ENCODE results near the gene GAB4.
A peak's percentile ranks its signal among the peaks of the same experiment; 100 is the strongest.

GAB4 gene

DNA sequence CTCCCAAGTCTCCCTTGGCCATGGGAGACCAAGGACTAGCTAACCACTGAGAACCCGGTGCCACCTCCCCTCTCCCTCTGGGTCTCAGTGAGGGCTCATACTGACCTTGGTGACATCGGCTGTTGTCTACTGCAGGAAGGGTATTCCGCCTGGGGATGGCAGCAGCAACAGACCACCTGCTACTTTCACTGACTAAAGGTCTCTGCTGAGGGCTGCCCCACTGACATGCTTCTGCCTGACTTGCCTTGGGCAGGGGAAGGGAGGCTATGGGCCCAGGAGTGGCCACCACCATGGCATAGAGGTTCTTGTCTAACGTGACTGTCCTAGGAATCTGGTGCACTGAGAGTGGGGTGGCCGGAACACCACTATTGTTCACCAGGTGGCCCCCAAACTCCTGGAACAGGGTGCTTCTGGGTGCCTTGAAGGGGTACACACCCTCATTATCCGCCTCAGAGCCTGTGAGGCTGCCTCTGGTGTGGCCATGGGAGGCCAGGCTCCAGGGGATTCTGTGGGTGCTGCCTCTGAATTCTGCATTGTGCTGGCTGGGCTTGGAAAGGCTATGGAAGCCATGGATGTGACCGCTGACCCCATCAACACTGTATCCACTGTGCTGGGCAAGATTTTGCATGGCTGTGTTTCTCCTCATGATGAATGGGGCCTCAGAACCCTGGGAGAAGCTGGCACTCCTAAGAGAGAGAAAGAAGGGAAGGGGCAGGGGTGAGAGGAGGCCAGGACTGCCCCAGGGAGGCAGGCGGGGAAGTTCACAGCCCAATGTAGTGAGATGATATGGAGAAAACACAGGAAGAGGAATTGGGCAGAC lies 38.3 kb downstream of the GAB4 start:
- DNase-seq (ENCODE audit: low read depth, low spot score): no peak
- no peaks in the 10 kb centered on the region for H3K9me3 ChIP-seq (ENCODE audit: low read depth, low read length)
- no peak for TF ChIP-seq EZH2 (IDR thresholded peaks at IDR 0.05)
- TF ChIP-seq FOXP2 (optimal IDR thresholded peaks at IDR 0.05; ENCODE audit: control extremely low read depth, extremely low read length, insufficient read depth): no peak
- TF ChIP-seq POLR2AphosphoS5 (IDR thresholded peaks at IDR 0.05; ENCODE audit: borderline replicate concordance, low read depth, low read length): no peak
- no peak overlapping the region for H3K9ac ChIP-seq (ENCODE audit: insufficient read length)
- H3K4me3 ChIP-seq: no peak overlapping the region
- no peaks in the 10 kb centered on the region for H3K36me3 ChIP-seq (ENCODE audit: insufficient read depth, low read length)
- no peak overlapping the region for H3K27ac ChIP-seq

DNA sequence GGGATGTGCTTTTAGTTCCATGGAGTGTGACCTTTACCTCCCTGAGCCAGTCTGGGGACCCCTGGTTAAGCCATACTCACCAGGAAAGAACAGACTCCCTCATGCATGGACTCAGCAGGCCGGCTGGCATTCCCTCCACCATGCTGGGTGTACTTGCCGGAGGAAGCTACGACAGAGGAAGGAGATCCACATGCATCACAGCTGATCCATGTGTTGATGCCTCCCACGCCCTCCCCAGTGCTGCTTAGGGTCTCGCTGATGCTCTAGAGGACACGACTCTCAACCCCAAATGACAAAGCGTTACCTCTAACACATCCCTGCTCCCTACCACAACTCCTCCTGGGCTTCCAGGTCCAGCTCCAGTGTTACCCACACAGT lies 39.8 kb downstream of the GAB4 start:
- H3K27ac ChIP-seq: no peak overlapping the region
- no peak for DNase-seq (ENCODE audit: low read depth, low spot score)
- no peaks in the 10 kb centered on the region for H3K9me3 ChIP-seq (ENCODE audit: low read depth, low read length)
- H3K36me3 ChIP-seq (ENCODE audit: insufficient read depth, low read length): no peaks in the 10 kb centered on the region
- no peak overlapping the region for H3K4me3 ChIP-seq
- TF ChIP-seq EZH2 (IDR thresholded peaks at IDR 0.05) (no peak), POLR2AphosphoS5 (IDR thresholded peaks at IDR 0.05; ENCODE audit: borderline replicate concordance, low read depth, low read length) (no peak), FOXP2 (optimal IDR thresholded peaks at IDR 0.05; ENCODE audit: control extremely low read depth, extremely low read length, insufficient read depth) (no peak)
- H3K9ac ChIP-seq (ENCODE audit: insufficient read length): no peak overlapping the region

DNA sequence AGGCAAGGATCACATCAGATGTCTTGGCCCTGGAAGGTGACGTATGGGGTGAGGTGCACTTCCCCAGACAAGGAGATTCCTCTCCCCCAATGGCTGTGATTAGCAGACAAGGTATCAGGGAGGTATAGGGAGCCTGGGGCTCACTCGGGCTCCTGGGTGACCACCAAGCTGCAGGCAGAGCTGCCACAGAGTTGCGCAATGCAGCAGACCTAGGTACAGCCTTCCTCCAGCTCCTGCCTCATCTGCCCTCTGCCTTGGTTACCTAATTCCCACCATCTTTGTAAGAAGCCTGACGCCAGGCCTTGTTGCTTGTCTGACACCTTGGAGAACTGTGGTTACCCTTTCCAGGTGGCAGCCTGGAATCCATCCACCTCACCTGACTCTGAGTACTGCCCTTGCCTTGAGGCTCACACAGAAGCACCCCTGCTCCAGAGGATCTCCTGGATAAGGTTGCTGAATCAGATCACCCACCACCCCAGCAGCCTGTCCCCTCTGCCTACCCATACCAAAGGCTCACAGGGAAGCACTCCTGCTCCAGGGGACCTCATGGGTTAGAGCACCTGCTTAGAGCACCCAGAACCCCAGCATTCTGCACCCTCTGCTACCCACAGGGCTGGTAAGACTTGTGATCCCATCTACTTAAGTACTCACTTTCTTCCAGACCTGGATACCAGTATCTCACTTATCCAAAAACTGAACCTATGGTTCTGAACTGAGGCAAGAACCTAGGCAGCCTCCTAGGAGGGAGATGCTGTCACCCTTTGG lies 40.4 kb downstream of the GAB4 start:
- Histone ChIP-seq H3K36me3 (ENCODE audit: insufficient read depth, low read length) (no peaks in the 10 kb centered on the region), H3K9ac (ENCODE audit: insufficient read length) (no peak overlapping the region), H3K27ac (no peak overlapping the region), H3K9me3 (ENCODE audit: low read depth, low read length) (no peaks in the 10 kb centered on the region), H3K4me3 (no peak overlapping the region)
- DNase-seq (ENCODE audit: low read depth, low spot score): no peak
- TF ChIP-seq POLR2AphosphoS5 (IDR thresholded peaks at IDR 0.05; ENCODE audit: borderline replicate concordance, low read depth, low read length) (no peak), EZH2 (IDR thresholded peaks at IDR 0.05) (no peak), FOXP2 (optimal IDR thresholded peaks at IDR 0.05; ENCODE audit: control extremely low read depth, extremely low read length, insufficient read depth) (no peak)

DNA sequence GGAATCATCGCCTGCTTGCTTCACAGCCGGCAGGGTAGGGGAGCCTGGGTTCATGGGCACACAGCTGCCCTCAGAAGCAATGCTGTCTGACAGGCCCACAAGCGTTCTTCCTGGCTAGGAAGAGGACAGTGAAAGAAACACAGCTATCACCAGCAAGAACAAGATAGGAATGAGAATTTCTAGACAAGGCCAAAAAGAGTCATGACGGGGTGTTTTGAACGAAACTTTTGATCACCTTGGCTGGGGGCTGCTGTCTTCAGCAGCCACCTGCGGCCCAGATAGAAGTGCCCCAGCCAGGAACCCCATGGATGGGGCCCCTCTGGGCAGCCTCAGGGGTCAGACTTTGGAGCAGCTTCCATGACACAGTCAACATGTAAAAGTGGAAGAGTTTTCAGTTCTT lies 41.8 kb downstream of the GAB4 start:
- Histone ChIP-seq H3K36me3 (ENCODE audit: insufficient read depth, low read length) (no peaks in the 10 kb centered on the region), H3K9me3 (ENCODE audit: low read depth, low read length) (no peaks in the 10 kb centered on the region), H3K27ac (no peak overlapping the region), H3K9ac (ENCODE audit: insufficient read length) (no peak overlapping the region), H3K4me3 (no peak overlapping the region)
- DNase-seq (ENCODE audit: low read depth, low spot score): no peak
- TF ChIP-seq FOXP2 (optimal IDR thresholded peaks at IDR 0.05; ENCODE audit: control extremely low read depth, extremely low read length, insufficient read depth) (no peak), POLR2AphosphoS5 (IDR thresholded peaks at IDR 0.05; ENCODE audit: borderline replicate concordance, low read depth, low read length) (no peak), EZH2 (IDR thresholded peaks at IDR 0.05) (no peak)

DNA sequence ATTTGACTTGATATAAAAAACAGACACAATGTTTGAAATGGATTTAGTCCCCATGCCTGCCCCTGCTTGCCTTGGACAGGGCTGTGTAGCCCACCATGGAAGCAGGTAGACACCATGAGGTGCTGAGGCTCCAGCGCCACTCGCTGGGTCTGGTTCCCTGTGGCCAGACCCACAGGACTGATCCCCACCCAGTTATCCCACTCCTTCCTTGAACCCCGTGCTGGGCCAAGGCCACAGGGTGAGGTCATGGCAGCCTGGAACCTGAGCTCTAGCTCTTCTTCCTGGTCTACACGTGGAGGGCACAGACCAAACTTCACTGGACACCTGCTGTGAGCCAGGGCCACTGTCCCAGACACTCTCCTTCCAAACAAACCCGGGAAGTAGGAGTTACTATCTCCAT lies 42.5 kb downstream of the GAB4 start:
- no peaks in the 10 kb centered on the region for H3K36me3 ChIP-seq (ENCODE audit: insufficient read depth, low read length)
- DNase-seq (ENCODE audit: low read depth, low spot score): no peak
- no peak overlapping the region for H3K4me3 ChIP-seq
- no peak for TF ChIP-seq FOXP2 (optimal IDR thresholded peaks at IDR 0.05; ENCODE audit: control extremely low read depth, extremely low read length, insufficient read depth)
- no peak for TF ChIP-seq EZH2 (IDR thresholded peaks at IDR 0.05)
- no peak for TF ChIP-seq POLR2AphosphoS5 (IDR thresholded peaks at IDR 0.05; ENCODE audit: borderline replicate concordance, low read depth, low read length)
- no peaks in the 10 kb centered on the region for H3K9me3 ChIP-seq (ENCODE audit: low read depth, low read length)
- H3K9ac ChIP-seq (ENCODE audit: insufficient read length): no peak overlapping the region
- H3K27ac ChIP-seq: no peak overlapping the region

DNA sequence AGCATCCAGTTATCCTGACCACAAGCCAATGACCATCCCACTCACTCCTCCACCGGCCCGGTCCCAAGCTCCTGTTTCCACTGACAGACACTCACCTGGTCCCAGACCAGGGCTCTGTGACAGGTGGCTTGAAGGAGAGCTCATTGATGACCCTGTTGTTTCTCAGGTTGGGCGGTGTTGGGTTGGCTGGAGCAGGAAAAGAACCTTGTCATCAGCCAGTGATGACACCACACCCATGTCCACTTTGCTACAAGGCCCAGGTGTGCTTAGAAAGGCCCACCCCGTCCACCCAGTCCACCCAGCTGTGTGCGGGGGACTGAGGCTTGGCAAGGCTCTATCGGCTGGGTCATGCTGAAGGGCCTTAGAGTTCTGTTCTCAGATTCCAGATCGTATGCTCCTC lies 42.9 kb downstream of the GAB4 start:
- Histone ChIP-seq H3K36me3 (ENCODE audit: insufficient read depth, low read length) (no peaks in the 10 kb centered on the region), H3K9me3 (ENCODE audit: low read depth, low read length) (no peaks in the 10 kb centered on the region), H3K4me3 (no peak overlapping the region), H3K9ac (ENCODE audit: insufficient read length) (no peak overlapping the region), H3K27ac (no peak overlapping the region)
- no peak for TF ChIP-seq EZH2 (IDR thresholded peaks at IDR 0.05)
- TF ChIP-seq FOXP2 (optimal IDR thresholded peaks at IDR 0.05; ENCODE audit: control extremely low read depth, extremely low read length, insufficient read depth): no peak
- TF ChIP-seq POLR2AphosphoS5 (IDR thresholded peaks at IDR 0.05; ENCODE audit: borderline replicate concordance, low read depth, low read length): no peak
- no peak for DNase-seq (ENCODE audit: low read depth, low spot score)

DNA sequence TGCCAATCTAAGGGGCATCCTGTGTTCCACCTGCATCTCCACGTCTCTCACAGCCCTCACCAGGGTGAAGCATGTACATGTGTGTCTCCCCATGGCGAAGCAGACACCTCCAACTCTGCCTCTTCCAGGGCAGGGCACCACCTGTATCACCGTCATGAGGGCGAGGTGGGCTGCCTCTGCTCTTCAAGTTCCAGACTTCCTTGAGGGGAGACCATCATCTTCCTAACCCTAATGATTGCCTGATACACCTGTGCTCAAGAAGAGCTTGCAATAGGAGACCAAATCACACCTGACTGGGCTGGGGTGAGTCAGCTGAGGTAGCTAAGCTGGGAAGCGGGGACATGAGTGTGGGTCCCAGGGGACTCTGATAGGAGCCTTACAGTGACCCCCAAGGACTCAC lies 43.7 kb downstream of the GAB4 start:
- TF ChIP-seq POLR2AphosphoS5 (IDR thresholded peaks at IDR 0.05; ENCODE audit: borderline replicate concordance, low read depth, low read length) (no peak), FOXP2 (optimal IDR thresholded peaks at IDR 0.05; ENCODE audit: control extremely low read depth, extremely low read length, insufficient read depth) (no peak)
- Histone ChIP-seq H3K4me3 (no peak overlapping the region), H3K9ac (ENCODE audit: insufficient read length) (no peak overlapping the region), H3K27ac (no peak overlapping the region), H3K36me3 (ENCODE audit: insufficient read depth, low read length) (no peaks in the 10 kb centered on the region), H3K9me3 (ENCODE audit: low read depth, low read length) (no peaks in the 10 kb centered on the region)
- DNase-seq (ENCODE audit: low read depth, low spot score): no peak

DNA sequence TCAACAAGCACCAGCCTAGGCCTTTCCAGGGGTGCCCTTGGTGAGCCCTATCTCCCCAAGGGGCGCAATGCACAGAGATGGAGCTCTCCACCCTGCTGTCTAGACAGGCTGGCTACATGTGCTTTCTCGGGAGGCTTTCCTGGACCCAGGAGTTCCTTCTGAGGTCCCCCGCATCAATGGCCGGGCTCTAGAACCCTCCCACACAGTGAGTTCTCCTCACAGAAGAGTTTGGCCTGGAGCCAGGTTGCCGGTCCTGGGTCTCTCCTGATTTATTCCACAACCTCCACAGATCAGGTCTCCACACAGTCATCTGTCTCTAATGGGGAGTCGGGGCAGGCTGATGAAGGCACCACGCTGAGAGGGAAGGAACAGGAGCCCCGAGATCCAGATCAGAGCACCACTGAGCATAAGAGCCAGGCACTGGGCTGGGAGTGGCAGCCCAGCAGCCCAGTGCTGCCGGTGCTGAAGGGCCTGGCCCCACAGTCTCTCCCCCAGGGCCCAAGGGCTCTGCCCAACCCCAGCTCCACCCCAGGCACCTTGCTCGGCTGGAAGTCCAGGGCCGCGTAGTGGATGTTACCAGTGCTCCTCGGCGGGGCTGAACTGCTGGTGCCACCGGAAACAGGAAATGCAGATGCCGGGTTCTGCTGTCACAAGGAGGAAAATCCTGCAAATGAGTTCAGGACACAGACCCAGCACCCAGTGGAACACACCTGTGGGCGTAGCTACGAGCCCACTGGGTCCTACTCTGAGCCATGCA lies 44.7 kb downstream of the GAB4 start:
- H3K36me3 ChIP-seq (ENCODE audit: insufficient read depth, low read length): no peaks in the 10 kb centered on the region
- DNase-seq (ENCODE audit: low read depth, low spot score): no peak
- TF ChIP-seq FOXP2 (optimal IDR thresholded peaks at IDR 0.05; ENCODE audit: control extremely low read depth, extremely low read length, insufficient read depth) (no peak), EZH2 (IDR thresholded peaks at IDR 0.05) (no peak), POLR2AphosphoS5 (IDR thresholded peaks at IDR 0.05; ENCODE audit: borderline replicate concordance, low read depth, low read length) (no peak)
- no peak overlapping the region for H3K9ac ChIP-seq (ENCODE audit: insufficient read length)
- no peak overlapping the region for H3K27ac ChIP-seq
- H3K4me3 ChIP-seq: peak overlapping the region; percentile 15; the same call in 1 of the 2 replicates
- no peaks in the 10 kb centered on the region for H3K9me3 ChIP-seq (ENCODE audit: low read depth, low read length)

Data from SK-N-MC (cell line).